Adipose tissue (tissue), 3 donors: ENCODE results near the gene SLC25A48. TPM values are rescaled to one million over a fixed set of nuclear protein-coding genes. Genes with fewer than 3 reads are reported as not detected.
"Not testable (repeated sequence)": the region's sequence is repeated elsewhere in the genome, so short reads cannot be mapped to it uniquely, and the experiment has no call there.

Source experiments
- H3K27ac ChIP-seq: one replicate; pipeline ENCODE4 v1.5.1; 2013; ENCODE audit warnings: low read depth, low read length
- WGBS, 3 donors: extraction: QIAGEN DNeasy Blood & Tissue Kit; methylation state at CpG; one replicate each; pipeline ENCODE4 v1.1.7; 2013; 5-methylcytosine and 5-hydroxymethylcytosine counted together
- polyA plus RNA-seq, 3 donors: library from polyadenylated mRNA; stranded (reverse); fragments of 200-250 nt; gene quantifications; one replicate each; pipeline ENCODE4 v1.2.3, GENCODE V29; 2013
- donor health status: healthy with polysubstance abuse.
- donor health status: Bipolar disorder and iron deficiency.
- donor health status: healthy.

Gene SLC25A48
- polyA plus RNA-seq, 3 donors = 0.03 to 0.83 TPM; not detected in 1

GRCh38 chr5:135827965-135828781, 6.3 kb upstream of the SLC25A48 start:
- H3K27ac ChIP-seq = no peak overlapping the region
- WGBS, 3 donors = 61 to 76% (median 74%) methylated on average over 10 of the region's 10 CpGs

GRCh38 chr5:135828782-135829127, 5.7 kb upstream of the SLC25A48 start:
- no peak overlapping the region for H3K27ac ChIP-seq
- 80 to 83% (median 82%) methylated on average over 2 of the region's 2 CpGs for WGBS, 3 donors

GRCh38 chr5:135829179-135829578, 5.3 kb upstream of the SLC25A48 start:
- H3K27ac ChIP-seq = no peak overlapping the region
- 75 to 80% (median 78%) methylated on average over 7 of the region's 7 CpGs for WGBS, 3 donors

- H3K27ac ChIP-seq = no peak overlapping the region
- 27 to 29% (median 29%) methylated on average over 19 of the region's 19 CpGs for WGBS, 3 donors
Observed at GRCh38 chr5:135829681-135830383, 4.6 kb upstream of the SLC25A48 start.

- WGBS, 3 donors = 41 to 58% (median 46%) methylated on average over 3 of the region's 3 CpGs
- no peak overlapping the region for H3K27ac ChIP-seq
Observed at GRCh38 chr5:135830384-135830700, 4.1 kb upstream of the SLC25A48 start.

- H3K27ac ChIP-seq = no peak overlapping the region
- WGBS, 3 donors = 62 to 63% (median 63%) methylated on average over 4 of the region's 4 CpGs
Observed at GRCh38 chr5:135830876-135831275, 3.6 kb upstream of the SLC25A48 start.

GRCh38 chr5:135831439-135831838, 3.0 kb upstream of the SLC25A48 start:
- H3K27ac ChIP-seq = no peak overlapping the region
- 92 to 100% (median 95%) methylated on average over 1 of the region's 1 CpG for WGBS, 3 donors

GRCh38 chr5:135831851-135832555, 2.5 kb upstream of the SLC25A48 start:
- 80 to 89% (median 85%) methylated on average over 12 of the region's 12 CpGs for WGBS, 3 donors

GRCh38 chr5:135832941-135833920, 1.2 kb upstream of the SLC25A48 start:
- 89 to 94% (median 89%) methylated on average over 14 of the region's 14 CpGs for WGBS, 3 donors
- no peak overlapping the region for H3K27ac ChIP-seq

More at GRCh38 chr5:135831851-135832555, 2.5 kb upstream of the SLC25A48 start:
- no peak overlapping the region for H3K27ac ChIP-seq

- 28 to 35% (median 31%) methylated on average over 16 of the region's 16 CpGs for WGBS, 3 donors
- H3K27ac ChIP-seq = no peak overlapping the region
Observed at GRCh38 chr5:135833961-135834638, 363 bp upstream of the SLC25A48 start.

GRCh38 chr5:135835766-135836165, 1.3 kb downstream of the SLC25A48 start:
- 50 to 63% (median 53%) methylated on average over 7 of the region's 7 CpGs for WGBS, 3 donors
- H3K27ac ChIP-seq = no peak overlapping the region

- not testable (repeated sequence) for H3K27ac ChIP-seq
Observed at GRCh38 chr5:135838395-135838794, 3.9 kb downstream of the SLC25A48 start.

- WGBS, 3 donors = 73 to 80% (median 76%) methylated on average over 4 of the region's 4 CpGs
Observed at GRCh38 chr5:135839566-135839965, 5.1 kb downstream of the SLC25A48 start.

GRCh38 chr5:135840959-135841358, 6.5 kb downstream of the SLC25A48 start:
- no peak overlapping the region for H3K27ac ChIP-seq
- WGBS, 3 donors = 66 to 72% (median 69%) methylated on average over 4 of the region's 4 CpGs

More at GRCh38 chr5:135839566-135839965, 5.1 kb downstream of the SLC25A48 start:
- H3K27ac ChIP-seq = no peak overlapping the region

- WGBS, 3 donors = 58 to 75% (median 63%) methylated on average over 4 of the region's 4 CpGs
Observed at GRCh38 chr5:135842737-135843136, 8.3 kb downstream of the SLC25A48 start.

GRCh38 chr5:135843571-135844337, 9.3 kb downstream of the SLC25A48 start:
- no peak overlapping the region for H3K27ac ChIP-seq
- WGBS, 3 donors = 76 to 87% (median 83%) methylated on average over 6 of the region's 6 CpGs

More at GRCh38 chr5:135842737-135843136, 8.3 kb downstream of the SLC25A48 start:
- no peak overlapping the region for H3K27ac ChIP-seq

GRCh38 chr5:135846311-135846710, 11.8 kb downstream of the SLC25A48 start:
- H3K27ac ChIP-seq = no peak overlapping the region
